MV-4-11 (cell line): ENCODE results near the gene OR2V2.

Source experiments
- DNase-seq: peaks from one replicate; lab custom pipeline; 2025; lab: John Stamatoyannopoulos, UW

The OR2V2 gene

GRCh38 chr5:181190711-181191525 is 43.5 kb downstream of the OR2V2 start:
- no peak for DNase-seq

- no peak for DNase-seq
Observed at GRCh38 chr5:181191526-181192336, 44.3 kb downstream of the OR2V2 start.

GRCh38 chr5:181192337-181193046 is 45.1 kb downstream of the OR2V2 start:
- no peak for DNase-seq

GRCh38 chr5:181193656-181194055 is 46.3 kb downstream of the OR2V2 start:
- DNase-seq, result no peak

DNA sequence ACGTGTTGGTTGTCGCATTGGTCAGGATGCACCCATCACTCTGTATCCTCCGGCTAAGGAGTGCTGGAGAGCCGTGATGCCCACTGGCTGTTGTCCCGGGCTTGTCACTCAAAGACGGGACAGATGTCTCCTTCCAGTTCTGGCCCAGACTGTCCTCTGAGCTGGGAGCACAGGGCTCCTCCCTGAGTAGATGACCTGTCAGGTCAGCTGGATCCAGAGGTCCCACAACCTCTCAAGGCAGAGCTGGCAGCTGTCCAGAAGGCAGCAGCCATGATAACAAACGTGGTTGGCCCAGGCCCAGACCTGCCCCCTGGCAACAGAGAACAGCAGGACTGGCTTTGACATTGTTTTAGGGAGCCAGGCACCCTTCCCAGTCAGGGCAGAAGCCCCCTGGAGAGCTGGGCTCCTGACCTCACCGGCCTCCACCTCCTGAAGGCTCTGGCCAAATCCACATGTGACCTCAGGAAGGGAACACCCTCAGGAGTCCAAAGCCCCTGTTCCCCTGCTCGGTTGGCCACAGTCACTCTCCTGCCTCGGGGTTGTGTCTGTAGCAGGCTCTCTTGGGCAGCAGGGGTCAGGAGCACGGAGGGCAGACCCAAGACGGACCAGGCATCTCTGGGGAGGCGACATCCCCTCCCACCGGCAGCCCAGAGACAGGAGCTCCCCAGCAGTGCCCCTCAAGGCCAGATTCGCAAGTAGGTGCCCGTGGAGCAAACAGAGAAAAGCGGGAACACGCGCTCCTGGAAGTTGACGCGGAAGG is 47.3 kb downstream of the OR2V2 start:
- no peak for DNase-seq

DNA sequence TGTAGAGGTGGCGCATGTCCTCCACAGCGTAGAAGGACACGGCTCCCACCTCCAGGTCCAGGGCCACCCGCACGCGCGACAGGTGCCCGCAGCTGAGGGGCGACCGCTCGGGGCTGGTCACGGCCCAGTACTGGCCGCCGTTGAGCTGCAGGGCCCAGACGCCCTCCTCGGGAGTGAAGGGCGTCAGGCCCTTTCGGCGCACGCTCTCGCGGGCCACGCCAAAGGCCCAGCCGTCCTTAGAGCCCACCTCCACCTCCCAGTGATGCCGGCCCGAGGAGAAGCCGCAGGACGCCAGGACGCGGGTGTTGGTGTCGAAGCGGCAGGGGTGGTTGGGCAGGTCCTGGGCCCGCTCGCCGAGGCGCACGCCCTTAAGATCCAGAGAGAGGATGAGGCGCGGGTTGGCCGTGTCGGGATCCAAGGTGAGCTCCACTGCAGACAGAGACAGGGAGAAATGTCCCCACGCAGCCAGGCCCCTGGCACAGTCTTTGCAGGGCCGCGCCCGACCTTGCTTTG is 47.9 kb downstream of the OR2V2 start:
- DNase-seq, result no peak

- no peak for DNase-seq
Observed at GRCh38 chr5:181197326-181197951, 50.1 kb downstream of the OR2V2 start.

DNA sequence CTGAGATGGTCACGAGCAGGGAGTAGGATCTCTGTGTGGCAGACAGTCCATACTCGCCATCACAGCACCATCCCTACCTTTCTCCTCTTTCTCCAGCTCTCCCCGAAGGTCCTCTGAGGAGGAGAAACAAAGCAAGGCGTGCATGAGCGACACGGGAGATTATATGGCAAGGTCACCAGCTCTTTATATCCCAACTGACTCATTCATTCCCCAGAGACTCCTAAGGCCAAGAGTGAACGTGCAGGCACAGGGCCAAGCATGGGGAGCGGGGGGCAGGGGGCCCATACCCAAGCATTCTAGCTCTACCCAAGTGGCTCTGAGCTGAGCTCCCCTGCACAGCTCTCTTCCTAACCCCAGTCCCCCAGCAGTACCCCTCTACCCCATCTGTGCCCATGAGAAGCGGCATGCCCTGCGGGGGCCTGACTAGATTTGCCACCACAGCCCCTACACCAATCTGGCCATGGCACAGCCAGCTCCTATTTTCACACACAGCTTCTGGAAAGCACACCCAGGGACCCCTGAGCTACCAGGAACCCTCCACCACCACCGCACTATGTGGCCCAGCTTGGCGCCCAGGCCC is 50.8 kb downstream of the OR2V2 start:
- no peak for DNase-seq

- no peak for DNase-seq
Observed at GRCh38 chr5:181198905-181199519, 51.6 kb downstream of the OR2V2 start.

DNA sequence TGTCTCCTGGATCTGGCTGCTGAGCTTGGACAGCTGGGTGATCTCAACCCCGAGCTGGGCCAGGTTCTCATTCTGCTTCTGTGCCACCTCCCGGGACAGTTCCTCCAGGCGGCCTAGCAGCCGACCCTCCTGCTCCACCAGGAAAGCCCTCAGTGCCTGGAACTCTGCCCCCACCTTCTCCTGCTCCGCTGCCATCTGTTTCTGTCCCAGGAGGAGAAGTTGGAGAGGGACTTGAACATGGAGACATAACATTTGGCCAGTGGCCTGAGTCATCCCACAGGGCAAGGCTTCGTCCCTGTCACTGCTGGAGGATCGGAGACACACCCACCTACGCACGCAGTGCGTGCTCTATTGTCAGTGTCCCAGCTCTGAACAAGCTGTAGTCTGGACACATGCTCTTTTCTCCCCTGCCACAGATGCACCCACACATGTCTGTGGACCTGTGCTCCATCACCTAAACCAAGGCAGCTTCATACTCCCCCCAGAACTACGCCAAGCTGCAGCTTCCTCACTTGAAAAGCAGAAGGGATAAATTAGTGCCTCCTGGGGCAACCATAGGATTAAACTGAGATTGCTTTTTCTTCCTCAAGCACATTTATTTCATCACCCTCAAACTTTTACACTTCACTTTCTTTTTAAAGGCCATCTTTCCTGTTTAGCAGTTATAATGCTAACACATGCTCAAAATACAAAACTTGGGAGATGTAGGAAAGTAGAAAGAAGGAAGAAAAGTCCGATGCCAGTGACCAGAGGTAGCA is 52.7 kb downstream of the OR2V2 start:
- no peak for DNase-seq

DNA sequence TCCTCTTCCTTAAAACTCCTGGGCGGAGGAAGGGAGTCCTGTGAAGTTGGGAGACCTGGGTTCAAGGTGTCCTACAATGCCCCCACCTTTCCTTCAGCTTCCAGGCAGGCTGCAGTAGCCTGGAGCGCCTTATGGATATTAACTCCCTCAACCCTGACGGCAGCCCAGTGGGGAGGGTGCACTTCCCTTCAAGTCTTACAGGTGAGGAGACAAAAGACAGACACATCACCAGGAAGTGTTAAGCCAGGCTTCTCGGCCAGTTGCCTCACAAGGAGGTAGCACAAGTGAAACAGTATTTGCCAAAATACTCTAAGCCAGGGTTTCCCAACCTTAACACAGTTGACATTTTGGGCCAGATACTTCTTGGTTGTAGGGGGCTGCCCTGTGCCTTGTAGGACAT is 53.4 kb downstream of the OR2V2 start:
- DNase-seq, result no peak

GRCh38 chr5:181203093-181203711 is 55.8 kb downstream of the OR2V2 start:
- DNase-seq, result no peak

DNA sequence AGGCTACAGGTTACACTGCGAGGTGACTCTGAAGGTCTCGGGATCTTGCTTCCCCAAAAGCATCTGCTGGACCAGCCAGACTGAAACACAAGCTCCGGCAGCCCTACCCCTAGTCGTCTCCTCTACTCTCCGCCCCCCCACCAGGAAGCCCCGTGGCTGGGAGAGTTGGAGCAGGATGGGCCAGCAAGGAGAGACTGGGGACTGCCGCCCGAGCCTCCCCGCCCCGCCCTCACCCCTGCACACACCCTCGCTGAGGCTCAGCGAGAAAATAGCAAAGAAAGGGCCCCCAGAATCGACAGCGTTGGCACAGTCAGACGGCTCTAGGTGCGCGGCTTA is 56.4 kb downstream of the OR2V2 start:
- DNase-seq, result no peak

DNA sequence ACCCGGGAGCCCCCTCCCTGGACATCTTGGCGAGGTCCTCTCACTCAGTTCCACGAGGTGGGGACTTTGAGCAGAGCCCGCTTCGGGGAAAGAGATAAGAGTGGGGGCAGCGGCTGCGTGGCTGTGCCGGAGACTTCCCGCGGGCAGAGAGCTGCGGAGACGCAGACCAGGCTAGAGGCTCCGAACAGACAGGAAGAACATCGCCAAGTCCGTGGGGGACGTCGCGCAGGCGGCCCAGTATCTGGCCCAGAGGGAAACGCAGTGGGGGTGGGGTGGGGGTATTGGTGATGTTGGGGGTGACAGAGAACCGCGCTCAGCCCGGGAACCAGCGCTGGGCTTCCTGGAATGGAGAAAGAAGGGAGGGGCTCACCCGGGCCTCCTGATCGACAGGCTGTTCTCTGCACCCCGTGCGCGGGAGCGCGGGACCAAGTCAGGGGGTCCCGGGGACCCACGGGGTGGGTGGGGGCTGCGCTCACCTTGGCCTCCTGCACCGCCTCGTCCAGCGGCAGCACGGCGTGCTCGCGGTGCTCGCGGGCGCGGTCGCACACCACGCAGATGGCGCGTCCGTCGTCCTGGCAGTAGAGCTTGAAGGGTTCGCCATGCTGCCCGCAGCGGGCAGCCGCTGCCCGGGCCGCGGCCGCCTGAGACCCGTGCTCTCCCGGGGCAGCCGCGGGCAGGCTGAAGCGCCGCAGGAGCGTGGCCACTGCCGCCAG is 56.9 kb downstream of the OR2V2 start:
- DNase-seq, result no peak

GRCh38 chr5:181204826-181205760 is 57.7 kb downstream of the OR2V2 start, which contains the start of gene TRIM7:
Gene TRIM7, minus strand, starts transcription at chr5:181205196. Its CDS starts 86 bp downstream, at chr5:181205110.
- no peak for DNase-seq

DNA sequence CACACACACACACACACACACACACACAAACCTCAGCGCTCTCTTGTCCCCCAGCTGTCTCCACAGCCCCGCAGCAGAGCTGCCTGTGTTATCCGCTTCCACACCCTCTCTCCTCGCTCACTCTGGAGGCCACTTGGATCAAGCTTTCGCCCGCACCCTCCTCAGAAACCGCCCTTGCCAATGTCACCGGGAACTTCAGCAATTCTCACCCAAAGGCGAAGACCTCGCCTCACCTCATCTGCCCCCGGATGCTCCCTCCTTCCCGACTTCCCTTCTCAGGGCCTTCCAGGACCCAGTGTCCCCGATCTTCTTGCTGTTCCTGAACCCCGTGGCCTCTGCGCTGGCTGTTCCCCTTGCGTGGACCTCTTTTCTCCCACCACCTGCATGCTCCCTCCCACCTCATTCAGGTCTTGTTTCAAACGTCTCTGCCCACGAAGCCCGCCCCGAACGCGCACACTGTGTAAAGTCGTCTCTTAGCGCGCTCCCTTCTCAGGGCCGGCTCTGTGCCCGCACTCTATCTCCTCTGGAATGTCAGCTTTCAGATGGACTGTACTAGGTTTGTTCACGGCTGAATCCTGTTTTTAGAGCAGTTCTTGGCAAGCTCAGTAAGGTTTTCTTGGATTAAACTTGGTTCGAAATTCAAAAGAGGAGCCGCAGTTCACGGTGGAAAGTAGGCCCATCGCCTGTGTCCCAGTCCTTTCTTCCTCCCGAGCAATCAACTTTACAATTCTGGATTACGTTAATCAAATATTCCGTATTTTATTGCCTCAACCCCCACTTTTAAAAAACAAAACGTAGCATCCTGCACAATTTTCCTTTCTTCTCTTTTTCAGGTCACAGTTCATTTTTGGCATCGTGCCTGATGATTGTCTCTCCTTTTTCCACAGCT is 58.6 kb downstream of the OR2V2 start:
- no peak for DNase-seq
